Measurements from ENCODE around the gene GRXCR2.

DNA sequence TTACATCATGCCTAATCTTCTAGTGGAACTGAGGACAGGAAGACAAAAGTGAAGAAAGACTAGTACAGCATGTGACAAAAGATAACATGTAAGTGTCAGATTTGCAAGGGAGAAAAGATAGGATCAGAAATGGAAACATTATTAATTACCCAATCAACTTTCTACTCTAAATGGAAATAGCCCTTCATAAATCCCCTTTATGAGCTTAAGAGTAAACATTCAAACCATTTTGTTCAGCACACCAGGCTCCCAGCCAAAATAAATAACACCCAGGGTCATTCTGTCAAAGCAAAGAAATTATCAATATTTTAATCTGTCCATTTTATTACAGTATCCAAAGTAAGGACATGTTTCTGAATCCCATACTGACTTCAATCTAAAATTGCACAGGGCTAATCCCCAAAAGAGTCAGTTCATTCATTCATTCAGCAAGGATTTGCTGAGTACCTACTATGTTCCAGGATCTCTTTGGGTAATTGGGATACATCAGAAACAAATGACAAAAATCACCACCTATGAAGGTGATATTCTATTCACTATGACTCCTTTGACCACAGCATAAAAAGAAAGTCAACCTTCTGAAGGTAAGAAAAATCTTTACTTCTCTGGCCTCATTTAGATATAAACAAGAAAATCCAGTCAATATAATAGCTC, 43.0 kb downstream of the GRXCR2 start:
- TF ChIP-seq, protein P1, sequence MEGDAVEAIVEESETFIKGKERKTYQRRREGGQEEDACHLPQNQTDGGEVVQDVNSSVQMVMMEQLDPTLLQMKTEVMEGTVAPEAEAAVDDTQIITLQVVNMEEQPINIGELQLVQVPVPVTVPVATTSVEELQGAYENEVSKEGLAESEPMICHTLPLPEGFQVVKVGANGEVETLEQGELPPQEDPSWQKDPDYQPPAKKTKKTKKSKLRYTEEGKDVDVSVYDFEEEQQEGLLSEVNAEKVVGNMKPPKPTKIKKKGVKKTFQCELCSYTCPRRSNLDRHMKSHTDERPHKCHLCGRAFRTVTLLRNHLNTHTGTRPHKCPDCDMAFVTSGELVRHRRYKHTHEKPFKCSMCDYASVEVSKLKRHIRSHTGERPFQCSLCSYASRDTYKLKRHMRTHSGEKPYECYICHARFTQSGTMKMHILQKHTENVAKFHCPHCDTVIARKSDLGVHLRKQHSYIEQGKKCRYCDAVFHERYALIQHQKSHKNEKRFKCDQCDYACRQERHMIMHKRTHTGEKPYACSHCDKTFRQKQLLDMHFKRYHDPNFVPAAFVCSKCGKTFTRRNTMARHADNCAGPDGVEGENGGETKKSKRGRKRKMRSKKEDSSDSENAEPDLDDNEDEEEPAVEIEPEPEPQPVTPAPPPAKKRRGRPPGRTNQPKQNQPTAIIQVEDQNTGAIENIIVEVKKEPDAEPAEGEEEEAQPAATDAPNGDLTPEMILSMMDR (conservative IDR thresholded peaks at IDR 0.05; ENCODE audit: low read length) = no peak
- no peak for TF ChIP-seq EZH2phosphoT487 (IDR thresholded peaks at IDR 0.05; ENCODE audit: borderline replicate concordance)
